Activated T-helper 1 cell treated with Interleukin-2 at 50 U/mL for 16 hours (primary cell): ENCODE measurements around the gene RBFOX1.

Experiments used
- DNase-seq: peaks from one replicate; pipeline ENCODE4 v3.0.0-alpha.2; 2020; ENCODE audit warnings: low read depth

The RBFOX1 gene

DNA sequence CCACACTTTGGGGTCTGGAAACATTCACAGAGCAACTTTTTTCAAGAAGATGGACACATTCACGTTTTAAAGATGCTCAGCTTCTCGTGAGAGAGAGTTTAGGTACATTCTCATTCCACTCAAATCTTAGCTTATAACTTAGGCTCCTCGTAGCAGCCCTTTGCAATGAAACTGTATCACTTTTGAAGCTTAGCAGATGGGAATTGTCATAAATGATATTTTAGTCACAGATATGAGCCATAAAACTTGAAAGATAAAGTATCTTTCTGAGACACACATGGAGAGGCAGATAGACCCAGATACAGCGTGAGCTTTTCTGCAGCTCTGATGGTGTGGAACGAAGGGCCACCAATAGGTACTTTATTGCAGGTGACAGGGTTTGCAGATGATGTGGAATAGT, 41.1 kb downstream of the RBFOX1 start:
- DNase-seq: no peak

DNA sequence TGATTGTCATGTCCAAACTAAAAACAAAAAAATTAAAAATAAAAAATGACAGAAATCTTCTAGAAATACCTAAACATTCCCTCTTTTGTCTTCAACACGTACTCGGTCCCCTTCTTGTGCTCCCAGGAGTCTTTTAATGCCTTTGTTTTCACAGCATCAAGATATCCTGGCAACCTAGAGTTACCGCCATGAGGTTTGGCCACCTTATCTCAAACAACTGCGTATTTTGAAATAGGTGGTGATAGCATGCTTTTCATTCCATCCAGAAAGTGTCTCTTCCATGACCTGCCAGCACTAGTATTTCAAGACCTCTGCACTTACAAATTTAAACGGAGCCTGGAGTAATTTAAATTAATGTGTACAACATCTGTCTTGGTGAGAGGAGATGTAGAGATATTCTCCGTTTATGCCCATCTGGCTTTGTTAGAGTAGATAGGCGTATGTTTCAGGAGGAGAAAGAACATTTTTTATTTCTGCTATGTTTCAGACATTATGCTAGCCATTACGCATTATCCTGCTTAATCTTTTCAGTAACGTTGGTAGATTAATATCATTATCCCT, 42.0 kb downstream of the RBFOX1 start:
- DNase-seq: no peak

DNA sequence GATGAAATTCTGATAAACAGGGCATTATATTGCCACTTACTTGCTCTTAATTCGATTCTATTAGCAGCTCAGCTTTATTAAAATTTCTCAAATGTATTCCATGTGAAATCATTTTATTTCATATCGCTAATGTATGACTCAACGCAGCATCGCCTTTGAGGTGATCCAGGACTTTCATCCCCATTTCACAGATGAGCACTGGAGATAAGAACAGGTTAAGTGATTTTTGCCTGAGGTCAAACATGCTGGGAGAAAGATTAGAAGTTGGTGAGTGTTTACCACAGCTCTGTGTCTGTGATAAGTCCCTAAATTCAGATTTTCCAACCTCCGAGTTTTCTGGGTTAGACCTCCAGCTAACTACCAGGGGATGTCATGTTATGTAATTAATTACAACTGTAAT, 43.6 kb downstream of the RBFOX1 start:
- DNase-seq: no peak

DNA sequence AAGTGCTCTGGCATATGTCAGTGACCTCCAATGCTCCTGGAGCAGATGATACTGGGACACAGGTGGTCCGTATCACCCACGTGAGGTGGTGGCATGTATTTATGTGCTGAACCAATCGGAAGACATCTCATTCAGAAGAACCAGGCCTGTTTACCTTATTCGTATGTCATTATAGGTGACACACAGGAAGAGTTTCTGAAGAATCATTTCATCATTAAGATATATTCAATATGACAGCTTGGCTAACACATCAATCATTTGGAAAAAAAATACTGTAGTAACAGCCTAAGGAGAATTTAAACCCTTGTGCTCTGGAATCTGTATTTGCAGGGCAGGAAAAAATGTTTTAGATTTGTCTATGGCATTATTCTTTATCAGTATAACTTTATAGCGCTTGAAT, 44.6 kb downstream of the RBFOX1 start:
- DNase-seq: no peak

DNA sequence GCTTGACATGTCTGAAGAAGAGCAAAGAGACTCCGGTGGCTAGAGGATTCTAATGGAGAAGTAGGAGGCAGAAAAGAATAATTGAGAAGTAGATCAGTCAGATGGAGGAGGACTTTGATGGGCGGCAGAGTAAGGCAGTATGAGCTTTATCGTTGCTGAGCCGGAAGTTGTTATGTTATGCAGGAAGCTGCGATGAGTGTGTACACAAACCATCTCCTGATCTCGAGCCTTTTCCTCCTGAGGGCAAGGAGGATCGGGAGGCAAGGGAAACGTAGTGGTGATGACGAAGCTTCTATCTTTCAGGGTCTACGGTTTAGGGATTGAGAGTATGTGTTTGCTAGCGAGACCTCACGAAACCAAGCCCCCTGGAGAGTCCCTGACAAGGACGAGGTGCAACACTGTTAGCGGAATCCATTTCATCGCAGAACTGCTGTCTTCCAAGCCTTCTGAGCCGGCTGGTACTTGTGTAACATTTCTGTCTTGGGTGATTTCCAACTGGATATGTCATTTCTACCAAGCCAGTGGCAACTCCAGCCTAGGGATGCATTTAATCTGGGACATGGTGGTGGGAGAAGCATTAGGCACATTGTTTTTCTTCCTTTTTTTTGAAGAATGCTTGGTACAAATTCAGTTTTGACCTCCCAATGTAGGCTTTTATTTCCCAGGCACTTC, 45.5 kb downstream of the RBFOX1 start:
- no peak for DNase-seq

DNA sequence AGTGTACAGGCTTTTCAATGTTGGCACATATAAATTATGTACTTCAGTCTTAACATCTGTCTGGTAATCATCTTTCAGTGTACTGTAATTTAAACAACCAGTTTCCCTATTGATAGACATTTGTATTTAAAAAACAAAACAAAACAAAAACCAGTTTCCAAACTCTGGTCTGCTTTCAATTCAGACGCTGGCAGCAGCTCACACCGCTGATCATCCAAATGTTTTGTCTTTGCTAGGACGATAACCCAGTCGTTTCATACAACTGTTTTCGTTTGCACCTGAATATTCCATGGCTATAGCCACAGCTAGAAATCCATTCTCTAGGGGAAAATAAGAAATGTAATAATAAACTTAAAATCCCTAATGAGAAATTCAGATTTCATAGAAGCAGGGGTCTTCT, 47.8 kb downstream of the RBFOX1 start:
- no peak for DNase-seq

DNA sequence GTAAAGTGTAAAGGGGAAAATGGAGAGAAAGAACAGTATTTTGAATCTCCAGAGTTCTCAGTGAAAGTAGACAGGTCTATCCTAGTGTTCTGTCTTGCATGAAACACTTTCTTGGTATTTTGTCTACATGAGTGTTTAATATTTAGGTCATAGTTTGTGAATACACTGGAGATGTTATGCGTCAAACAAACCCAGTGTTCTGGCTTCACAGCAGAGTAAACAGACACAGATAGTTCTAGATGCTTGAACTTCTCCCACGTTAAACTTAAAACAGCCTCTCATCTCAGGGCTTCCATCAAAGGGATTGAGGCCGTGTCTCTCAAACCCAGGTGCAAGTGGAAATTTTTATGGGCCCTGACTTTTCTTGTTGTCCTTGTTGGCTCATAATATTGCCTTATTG, 48.3 kb downstream of the RBFOX1 start:
- DNase-seq: no peak

DNA sequence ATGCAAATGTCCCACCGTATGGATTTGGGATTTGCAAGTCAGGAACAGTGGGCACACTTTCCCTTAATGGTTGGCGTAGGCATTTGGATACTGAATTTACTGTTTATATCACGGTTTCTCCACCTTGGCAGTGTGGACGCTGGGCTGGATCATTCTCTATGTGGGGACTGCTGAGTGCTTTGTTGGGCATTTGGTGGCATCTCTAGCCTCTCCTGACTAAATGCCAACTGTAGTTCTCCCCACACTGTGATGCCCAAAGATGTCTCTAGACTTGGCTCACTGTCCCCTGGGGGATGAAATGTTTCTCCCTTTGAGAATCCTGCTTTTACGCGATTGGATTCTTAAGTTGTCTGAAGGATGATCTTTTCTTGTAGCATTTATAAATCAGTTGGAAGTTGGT, 49.0 kb downstream of the RBFOX1 start:
- no peak for DNase-seq

DNA sequence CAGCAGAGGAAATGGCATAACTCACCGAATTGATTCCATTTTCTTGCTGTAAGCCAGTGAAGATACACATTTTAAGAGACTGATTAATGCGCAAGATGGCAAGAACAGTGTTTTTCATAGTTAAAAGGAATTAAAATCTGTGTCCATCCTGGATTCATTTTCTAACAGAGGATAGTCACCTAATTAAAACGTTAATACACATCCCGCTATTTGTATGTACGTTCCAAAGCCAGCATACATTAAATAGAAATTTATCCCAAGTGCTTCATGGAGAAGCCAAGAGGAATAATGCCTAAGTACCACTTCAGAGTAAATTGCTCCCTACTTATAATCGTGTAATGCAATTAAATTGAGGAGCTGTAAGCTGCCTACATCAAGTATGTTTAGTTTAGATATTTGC, 49.9 kb downstream of the RBFOX1 start:
- DNase-seq: no peak

DNA sequence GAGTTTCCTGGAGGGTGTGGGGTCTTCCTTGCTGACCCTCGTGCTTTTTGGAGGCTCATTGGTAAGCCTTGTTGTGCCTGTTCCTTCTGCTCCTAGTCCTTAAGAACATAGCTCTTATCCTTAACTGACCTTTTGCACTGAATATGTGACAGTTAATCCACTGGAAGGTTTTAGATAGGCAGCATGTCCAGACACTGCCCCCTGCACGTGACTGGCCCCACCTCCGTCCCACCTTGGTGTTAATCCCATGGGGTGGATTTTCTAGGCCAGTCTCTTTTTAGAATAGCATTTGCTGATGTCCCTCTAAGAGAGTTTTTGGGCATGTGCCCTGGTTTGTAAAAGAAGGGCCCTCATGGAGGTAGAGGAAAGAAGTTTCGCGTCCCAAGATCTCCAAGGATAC, 58.3 kb downstream of the RBFOX1 start:
- DNase-seq: no peak

DNA sequence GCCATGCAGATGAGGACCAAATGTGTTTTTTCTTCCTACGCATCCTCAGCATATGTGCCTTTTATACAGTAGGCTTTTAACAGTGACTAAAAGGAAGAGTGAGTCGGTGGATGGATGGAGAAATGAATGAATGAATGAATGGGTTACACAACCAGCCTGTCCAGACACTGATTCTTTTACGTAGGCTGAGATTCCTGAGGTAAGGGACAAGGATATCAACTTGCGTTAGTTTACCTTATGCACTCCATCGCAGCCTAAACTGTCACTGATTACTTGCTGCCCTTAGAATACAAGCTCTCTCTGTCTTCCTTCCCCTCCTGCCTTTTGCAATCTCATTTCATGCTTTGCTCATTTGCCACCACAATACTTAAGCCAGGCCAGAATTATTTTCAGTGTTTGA, 59.0 kb downstream of the RBFOX1 start:
- DNase-seq: no peak

DNA sequence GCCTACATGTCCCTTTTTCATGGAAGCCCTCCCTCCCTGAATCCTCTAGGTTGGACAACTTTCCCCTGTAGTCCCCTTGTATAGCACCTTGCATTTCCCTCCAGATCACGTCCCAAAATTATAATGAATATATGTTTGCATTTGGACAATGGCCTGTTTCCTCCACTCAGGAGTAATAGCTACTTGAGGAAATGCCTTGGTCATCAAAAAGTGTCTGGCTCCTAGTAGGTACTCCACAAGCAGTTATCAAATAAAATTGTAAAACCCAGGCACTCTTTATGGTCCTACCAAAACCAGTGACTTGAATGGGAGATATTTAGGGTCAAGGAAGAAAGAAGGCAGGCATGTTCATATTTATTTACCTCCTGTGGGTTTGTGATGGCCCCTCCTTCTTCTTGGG, 59.6 kb downstream of the RBFOX1 start:
- no peak for DNase-seq

DNA sequence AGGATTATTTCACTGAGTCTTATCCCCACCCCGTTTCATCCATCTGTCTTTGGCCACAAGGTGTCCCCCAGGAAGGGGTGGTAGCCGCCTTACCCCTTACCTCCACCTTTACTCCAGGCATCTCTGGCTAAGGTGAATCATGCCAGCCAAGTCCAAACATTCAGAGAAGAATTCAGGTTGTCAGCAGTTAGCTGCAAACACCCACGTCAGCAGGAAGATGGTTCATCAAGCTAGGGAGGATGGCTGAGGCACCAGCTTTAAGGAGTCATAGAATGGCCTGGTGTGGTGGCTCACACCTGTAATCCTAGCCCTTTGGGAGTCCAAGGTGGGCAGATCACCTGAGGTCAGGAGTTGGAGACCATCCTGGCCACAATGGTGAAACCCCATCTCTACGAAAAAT, 61.0 kb downstream of the RBFOX1 start:
- DNase-seq: no peak

DNA sequence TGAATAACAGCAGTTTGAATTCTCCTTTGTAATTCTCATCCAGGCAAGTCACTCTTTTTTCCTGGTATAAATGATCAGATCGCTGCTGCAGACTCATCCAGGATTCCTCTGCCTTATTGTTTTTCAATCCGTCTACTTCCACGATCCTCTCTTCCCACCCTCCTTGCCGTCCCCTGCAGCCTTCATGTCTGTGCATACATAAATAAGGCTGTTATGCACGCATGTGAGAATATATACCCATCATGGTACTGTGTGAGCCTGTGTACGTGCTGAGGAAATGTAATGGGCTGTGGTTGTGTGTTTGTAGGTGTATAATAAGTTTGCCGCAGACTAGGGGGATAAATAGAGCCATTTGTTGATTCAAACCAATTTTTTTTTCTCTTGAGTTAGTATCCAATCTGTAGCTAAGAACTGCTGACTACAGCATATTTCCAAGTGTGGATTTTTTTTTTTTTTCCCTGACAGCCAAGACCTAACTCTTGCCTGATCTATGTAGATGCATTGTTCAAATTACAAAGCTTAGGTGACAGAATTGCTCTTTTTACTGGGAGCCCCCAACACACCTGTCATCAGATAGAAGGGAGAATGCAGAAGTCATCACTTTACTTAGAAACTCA, 62.2 kb downstream of the RBFOX1 start:
- no peak for DNase-seq

DNA sequence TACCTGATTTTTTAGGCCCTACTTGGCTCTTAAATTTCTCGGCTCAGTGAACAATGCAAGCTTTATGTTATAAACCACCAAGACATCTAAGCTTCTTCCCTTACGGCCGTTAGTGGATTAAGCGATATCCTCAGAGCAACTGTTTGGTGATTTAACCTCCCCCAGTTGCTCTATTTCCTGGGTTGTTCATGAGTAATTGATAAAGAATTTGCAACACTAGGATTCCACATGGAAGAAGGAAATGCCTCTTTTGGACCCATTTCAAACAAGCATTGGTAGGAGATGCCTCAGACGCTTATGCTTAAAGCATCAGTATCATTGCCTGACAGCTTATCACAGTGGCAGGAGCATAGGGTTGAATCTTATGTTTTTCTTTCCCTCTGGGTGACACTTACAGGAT, 65.3 kb downstream of the RBFOX1 start:
- DNase-seq: no peak

DNA sequence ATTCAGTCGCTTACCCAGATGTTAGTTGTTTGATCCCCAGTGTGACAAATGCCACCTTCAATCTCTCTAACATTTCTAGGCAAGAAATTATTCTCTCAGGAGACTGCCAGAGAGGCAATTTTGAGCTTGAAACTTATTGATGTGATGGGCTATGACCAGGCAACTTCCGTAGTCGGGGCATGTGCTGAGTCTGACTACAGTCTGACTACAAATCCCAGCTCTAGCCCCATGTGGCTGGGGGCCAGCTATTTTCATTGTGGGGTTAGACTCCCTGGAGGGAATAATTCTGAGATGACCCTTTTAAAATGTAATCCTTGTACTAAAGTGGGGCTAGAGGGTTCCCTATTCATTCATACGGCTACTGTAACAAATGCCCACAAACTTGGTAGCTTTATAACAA, 65.9 kb downstream of the RBFOX1 start:
- DNase-seq: no peak

DNA sequence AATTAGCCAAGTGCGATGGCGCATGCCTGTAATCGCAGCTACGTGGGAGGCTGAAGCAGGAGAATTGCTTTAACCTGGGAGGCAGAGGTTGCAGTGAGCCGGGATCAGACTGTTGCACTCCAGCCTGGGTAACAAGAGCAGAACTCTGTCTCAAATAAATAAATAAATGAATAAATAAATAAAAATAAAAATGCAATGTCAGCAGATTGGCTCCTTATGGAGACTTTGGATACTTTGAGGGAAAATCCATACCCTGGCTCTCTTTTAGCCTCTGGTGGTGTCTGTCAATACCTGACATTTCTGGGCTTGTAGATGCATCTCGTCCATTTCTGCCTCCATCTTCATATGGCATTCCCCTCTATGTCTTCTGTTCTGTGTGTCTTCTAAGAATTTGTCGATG, 66.7 kb downstream of the RBFOX1 start:
- DNase-seq: no peak

DNA sequence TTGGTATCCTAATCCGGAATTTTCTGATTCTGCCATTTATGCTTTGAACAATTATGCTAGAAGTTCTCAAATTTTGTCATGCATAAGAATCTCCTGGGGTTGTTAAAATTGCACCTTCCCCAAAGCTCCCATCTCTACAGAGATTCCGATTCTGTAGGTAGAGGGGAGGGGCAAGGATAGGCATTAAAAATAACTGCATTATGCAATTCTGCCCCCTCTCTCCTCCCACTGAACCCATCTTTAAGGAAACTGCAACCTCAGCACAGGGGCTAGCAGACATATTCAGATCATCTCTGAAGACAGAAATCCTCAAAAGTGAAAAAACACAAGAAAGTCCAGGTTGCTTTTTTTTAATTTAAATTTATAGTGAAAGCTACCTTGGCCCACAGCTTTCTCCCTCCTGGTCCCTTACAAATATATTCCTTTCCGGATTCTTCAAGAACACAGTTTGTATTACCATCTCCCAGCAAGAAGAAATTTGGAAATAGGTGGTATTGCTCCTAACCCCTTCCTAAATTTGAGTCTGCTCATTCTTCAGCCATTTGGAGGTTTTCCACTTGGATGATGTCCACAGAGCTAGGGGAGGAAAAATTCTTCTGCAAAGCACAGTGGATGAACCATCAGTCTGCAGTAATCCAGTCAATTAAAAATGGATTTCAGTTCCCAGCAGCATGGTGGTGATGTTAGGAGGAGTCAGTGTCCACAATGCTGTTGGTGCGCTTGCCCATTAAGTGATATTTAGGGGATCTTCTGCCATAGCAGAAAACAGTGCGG, 67.7 kb downstream of the RBFOX1 start:
- DNase-seq: no peak

DNA sequence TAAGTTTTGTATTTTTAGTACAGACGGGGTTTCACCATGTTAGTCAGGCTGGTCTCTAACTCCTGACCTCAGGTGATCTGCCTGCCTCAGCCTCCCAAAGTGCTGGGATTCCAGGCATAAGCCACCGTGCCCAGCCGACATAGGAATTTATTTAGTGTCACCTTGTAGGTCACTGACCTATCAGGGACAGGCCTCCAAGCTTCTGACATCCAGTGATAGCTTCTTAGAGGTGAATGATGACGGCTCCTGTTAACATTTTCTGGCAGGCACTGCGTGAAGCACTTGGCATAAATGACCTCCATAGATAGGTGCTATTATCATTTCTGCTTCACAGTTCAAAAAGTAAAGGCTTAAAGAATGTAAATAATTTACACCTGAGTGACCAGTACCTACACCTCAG, 71.6 kb downstream of the RBFOX1 start:
- DNase-seq: no peak

DNA sequence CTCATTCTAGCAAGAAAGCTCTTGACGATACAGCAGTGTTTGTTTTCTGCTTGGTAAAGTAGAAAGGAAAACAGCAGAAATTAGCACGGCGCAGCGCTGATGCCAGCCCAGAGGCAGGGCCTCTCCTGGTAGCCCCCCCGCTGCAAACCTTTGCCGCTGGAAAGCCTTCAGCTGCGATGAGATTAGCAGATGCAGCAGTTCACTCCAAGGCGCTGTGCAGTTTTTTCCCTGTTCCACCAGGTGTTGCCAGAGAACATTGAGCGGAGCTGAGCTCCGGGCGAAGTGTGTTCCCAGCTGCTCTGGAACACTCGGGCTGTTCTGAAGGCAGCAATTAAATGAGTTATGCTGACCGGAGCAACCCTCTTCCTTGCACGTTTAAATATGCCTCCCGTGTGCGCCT, 72.5 kb downstream of the RBFOX1 start:
- no peak for DNase-seq

DNA sequence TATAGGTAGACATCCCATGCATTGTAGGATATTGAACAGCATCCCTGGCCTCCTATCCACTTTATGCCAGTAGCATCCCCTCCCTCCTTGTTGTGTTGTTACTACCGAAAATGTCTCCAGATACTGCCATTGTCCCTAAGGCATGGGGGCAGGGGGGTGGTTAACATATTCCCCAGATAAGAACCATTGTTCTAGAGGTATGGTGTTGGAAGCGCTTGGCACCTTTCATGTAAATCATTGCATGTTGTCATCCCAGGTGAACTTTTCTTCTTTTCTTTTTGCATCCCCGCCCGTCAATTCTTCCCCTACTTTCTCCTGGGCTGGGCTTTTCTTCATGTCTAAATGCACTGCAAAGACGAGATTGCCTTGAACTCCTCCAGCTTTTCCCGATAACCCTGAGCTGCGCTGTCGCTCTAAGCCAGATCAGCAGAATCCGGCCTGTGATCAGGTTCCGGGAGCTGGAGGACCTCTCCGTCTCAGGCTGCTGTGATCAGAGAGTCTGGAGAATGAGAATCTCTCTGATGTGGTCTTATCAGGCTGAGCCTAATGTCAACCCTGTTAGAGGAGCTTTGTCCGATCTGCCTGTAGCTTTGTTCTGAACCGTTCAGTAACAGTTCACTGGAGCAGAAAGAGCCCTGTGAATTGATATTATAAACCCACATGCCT, 76.2 kb downstream of the RBFOX1 start:
- no peak for DNase-seq

DNA sequence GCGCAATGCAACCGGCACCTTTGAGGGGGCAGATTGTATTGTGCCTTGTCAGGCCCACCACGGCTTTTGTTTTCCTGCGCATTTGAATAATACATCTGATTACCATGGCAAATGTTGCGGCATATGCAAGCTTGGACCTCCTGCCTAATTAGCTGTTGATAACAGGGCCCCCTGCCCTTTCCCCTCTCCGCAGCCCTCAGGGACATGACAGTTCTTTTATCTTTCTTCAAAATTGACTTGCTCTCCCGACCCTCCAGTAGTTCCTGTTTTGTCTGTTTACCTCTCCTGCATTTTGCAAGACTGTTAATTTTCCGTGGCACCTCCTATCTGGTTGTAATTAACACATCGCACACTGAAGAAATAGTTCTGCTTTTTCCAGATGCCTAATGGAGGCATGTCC, 86.8 kb downstream of the RBFOX1 start:
- DNase-seq: no peak

DNA sequence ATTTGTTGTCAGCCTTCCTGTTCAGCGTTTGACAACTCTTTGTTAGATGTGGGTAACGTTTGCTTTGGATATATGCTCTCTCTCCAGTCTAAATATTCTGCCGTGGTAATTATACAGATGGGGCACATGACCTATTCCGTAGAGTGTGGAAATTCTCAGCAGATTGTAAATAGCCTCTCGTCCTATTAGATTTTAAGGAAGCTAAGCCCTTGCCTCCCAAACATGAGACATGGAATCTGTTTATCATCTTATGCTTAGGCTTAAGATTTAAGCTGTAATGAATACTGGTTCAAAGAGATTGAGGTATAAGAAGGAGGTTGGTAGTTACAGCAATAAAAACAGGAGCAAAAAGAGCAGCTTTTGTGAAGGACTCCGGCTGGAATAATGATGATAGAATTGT, 87.4 kb downstream of the RBFOX1 start:
- DNase-seq: no peak
